Rectal smooth muscle tissue (tissue), 1 donor: ENCODE data around the gene AMELX.
A peak's percentile ranks its signal among the peaks of the same experiment; 100 is the strongest.

ENCODE experiments used
- H3K27ac ChIP-seq: one replicate; pipeline ENCODE4 v1.7.0; 2013; ENCODE audit warnings: low read depth, low read length, inconsistent platforms
- H3K27me3 ChIP-seq: one replicate; pipeline ENCODE4 v1.7.0; 2013; ENCODE audit warnings: low read length; ENCODE audit not compliant: control insufficient read depth, insufficient read depth
- H3K36me3 ChIP-seq: one replicate; pipeline ENCODE4 v1.7.0; 2013; ENCODE audit warnings: low read length; ENCODE audit not compliant: control insufficient read depth, insufficient read depth
- H3K4me1 ChIP-seq: one replicate; pipeline ENCODE4 v1.7.0; 2013; ENCODE audit warnings: low read length; ENCODE audit not compliant: control insufficient read depth, insufficient read depth
- H3K4me3 ChIP-seq: one replicate; pipeline ENCODE4 v1.7.0; 2013; ENCODE audit warnings: low read length
- H3K9ac ChIP-seq: one replicate; pipeline ENCODE4 v1.7.0; 2013; ENCODE audit warnings: low read length

The AMELX gene

DNA sequence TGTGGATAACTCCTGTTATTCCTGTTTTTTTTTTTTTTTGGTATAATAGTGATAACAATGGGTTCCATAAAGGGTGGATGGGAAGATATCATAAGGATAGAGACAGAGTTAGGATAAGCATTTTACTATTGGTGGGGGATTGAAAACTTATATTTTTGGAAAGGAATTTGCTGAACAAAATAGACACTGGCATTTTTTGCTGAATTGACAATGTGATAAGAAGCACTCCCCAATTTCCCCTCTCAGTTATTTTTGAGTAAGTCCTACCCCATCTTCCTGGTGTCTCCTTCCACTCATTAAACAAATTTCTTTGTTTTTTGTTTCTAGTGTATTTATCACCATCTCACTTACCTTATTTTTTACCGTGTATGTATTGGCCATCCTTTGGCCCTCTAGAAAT lies 55.8 kb downstream of the AMELX start:
- no peak overlapping the region for H3K4me3 ChIP-seq
- no peaks in the 10 kb centered on the region for H3K27me3 ChIP-seq
- peaks cover 3% of the 10 kb centered on the region for H3K4me1 ChIP-seq
- no peaks in the 10 kb centered on the region for H3K36me3 ChIP-seq
- no peak overlapping the region for H3K9ac ChIP-seq
- no peak overlapping the region for H3K27ac ChIP-seq

- peaks cover 3% of the 10 kb centered on the region for H3K4me1 ChIP-seq
- H3K27ac ChIP-seq = peak overlapping the region; percentile 36
- no peak overlapping the region for H3K4me3 ChIP-seq
- no peaks in the 10 kb centered on the region for H3K27me3 ChIP-seq
- H3K36me3 ChIP-seq = no peaks in the 10 kb centered on the region
- no peak overlapping the region for H3K9ac ChIP-seq
Observed at GRCh38 chrX:11349661-11350337, 56.6 kb downstream of the AMELX start.
